IMR-90 (cell line): ENCODE results near the gene PLCH2. TPM values are rescaled to one million over a fixed set of nuclear protein-coding genes. Genes with fewer than 3 reads are reported as not detected.

Source experiments
- ATAC-seq: fragments of 200-7000 bp; cut with Tn5 transposase; 2 replicates; pipeline ENCODE4 v1.9.1; 2020; ENCODE audit warnings: low read depth, mild to moderate bottlenecking, moderate library complexity
- BruUV-seq: library from RNA; stranded (reverse); fragments of 400-500 nt; replicated peaks from 2 replicates; lab custom pipeline; 2021; lab: Mats Ljungman, UMichigan
- CTCF ChIA-PET: fragments of 300-600 bp; formaldehyde crosslinking; extraction: SDS; loops from one replicate; lab custom pipeline; 2021; ENCODE audit warnings: antibody characterized with exemption; lab: Yijun Ruan, JAX
- POLR2A ChIA-PET: fragments of 300-600 bp; sonication (Branson Sonifier 250); formaldehyde crosslinking; loops from one replicate; lab custom pipeline; 2022; ENCODE audit warnings: antibody characterized with exemption; ENCODE audit not compliant: unreplicated experiment; lab: Charles Lee
- DNase-seq: peaks from one replicate; pipeline ENCODE4 v3.0.0; 2013
- H2AFZ ChIP-seq: replicated peaks from 2 replicates; pipeline ENCODE3; 2013; ENCODE audit warnings: low read length, mild to moderate bottlenecking; ENCODE audit not compliant: poor library complexity
- H2AK5ac ChIP-seq: 2 replicates; pipeline ENCODE4 v1.6.1; 2013; ENCODE audit warnings: low read depth, low read length, inconsistent platforms
- H2AK9ac ChIP-seq: replicated peaks from 2 replicates; pipeline ENCODE3; 2013; ENCODE audit warnings: mild to moderate bottlenecking, low read depth, low read length, moderate library complexity; ENCODE audit not compliant: poor library complexity
- H2BK120ac ChIP-seq: 2 replicates; pipeline ENCODE4 v1.6.1; 2013; ENCODE audit warnings: low read depth, low read length, inconsistent platforms
- H2BK15ac ChIP-seq: 3 replicates; pipeline ENCODE4 v1.6.1; 2013; ENCODE audit warnings: low read depth, low read length, inconsistent platforms
- H2BK20ac ChIP-seq: 2 replicates; pipeline ENCODE4 v1.6.1; 2013; ENCODE audit warnings: low read depth, mild to moderate bottlenecking, inconsistent platforms, low read length, moderate library complexity
- H2BK5ac ChIP-seq: 2 replicates; pipeline ENCODE4 v1.6.1; 2013; ENCODE audit warnings: mild to moderate bottlenecking, low read depth, low read length, inconsistent platforms; ENCODE audit not compliant: poor library complexity, severe bottlenecking
- H3K14ac ChIP-seq: replicated peaks from 2 replicates; pipeline ENCODE4 v1.6.1; 2013; ENCODE audit warnings: low read depth, low read length, inconsistent platforms
- H3K18ac ChIP-seq: 2 replicates; pipeline ENCODE4 v1.6.1; 2013; ENCODE audit warnings: low read depth, low read length, control low read depth
- H3K23ac ChIP-seq: 2 replicates; pipeline ENCODE4 v1.6.1; 2013; ENCODE audit warnings: low read depth, low read length, inconsistent platforms
- H3K27ac ChIP-seq: 2 replicates; pipeline ENCODE4 v1.5.1; 2013; ENCODE audit warnings: mild to moderate bottlenecking, control low read depth, low read length; ENCODE audit not compliant: insufficient read depth
- H3K27me3 ChIP-seq: 2 replicates; pipeline ENCODE4 v1.6.1; 2013; ENCODE audit warnings: low read length; ENCODE audit not compliant: control insufficient read depth, insufficient read depth
- H3K36me3 ChIP-seq: 2 replicates; pipeline ENCODE4 v1.6.1; 2013; ENCODE audit warnings: low read length, mixed read lengths; ENCODE audit not compliant: control insufficient read depth, insufficient read depth
- H3K4ac ChIP-seq: 2 replicates; pipeline ENCODE4 v1.6.1; 2013; ENCODE audit warnings: low read depth, low read length, inconsistent platforms
- H3K4me1 ChIP-seq: 2 replicates; pipeline ENCODE4 v1.6.1; 2013; ENCODE audit warnings: low read length, mixed read lengths; ENCODE audit not compliant: control insufficient read depth, insufficient read depth
- H3K4me2 ChIP-seq: 2 replicates; pipeline ENCODE4 v1.6.1; 2013; ENCODE audit warnings: low read depth, mild to moderate bottlenecking, control low read depth, low read length, moderate library complexity
- H3K4me3 ChIP-seq: 2 replicates; pipeline ENCODE4 v1.5.1; 2013; ENCODE audit warnings: low read depth, mild to moderate bottlenecking, control low read depth, low read length, moderate library complexity; ENCODE audit not compliant: insufficient read depth
- H3K56ac ChIP-seq: 2 replicates; pipeline ENCODE4 v1.6.1; 2013; ENCODE audit warnings: low read length, inconsistent platforms; ENCODE audit not compliant: insufficient read depth; ENCODE audit errors: extremely low read depth
- H3K79me1 ChIP-seq, 2 experiments: 2 replicates each; pipeline ENCODE4 v1.6.1; 2013; ENCODE audit warnings: low read length in 2 of 2, inconsistent platforms in 1 of 2, low read depth in 1 of 2
- H3K9ac ChIP-seq: 2 replicates; pipeline ENCODE4 v1.6.1; 2013; ENCODE audit warnings: low read depth, low read length, control low read depth
- H3K9me1 ChIP-seq: 2 replicates; pipeline ENCODE4 v1.6.1; 2013; ENCODE audit warnings: low read length, inconsistent platforms; ENCODE audit not compliant: insufficient read depth
- H3K9me3 ChIP-seq: 2 replicates; pipeline ENCODE4 v1.6.1; 2013; ENCODE audit warnings: low read length; ENCODE audit not compliant: control insufficient read depth, insufficient read depth
- H4K20me1 ChIP-seq: 2 replicates; pipeline ENCODE4 v1.6.1; 2013; ENCODE audit warnings: low read length, inconsistent platforms; ENCODE audit not compliant: insufficient read depth
- H4K5ac ChIP-seq: 2 replicates; pipeline ENCODE4 v1.6.1; 2013; ENCODE audit warnings: mild to moderate bottlenecking, low read depth, low read length, control low read depth
- H4K8ac ChIP-seq, 2 experiments: 2 replicates each; pipeline ENCODE4 v1.6.1; 2013; ENCODE audit warnings: low read depth in 2 of 2, low read length in 2 of 2, control low read depth in 1 of 2, inconsistent platforms in 1 of 2
- H4K91ac ChIP-seq: 2 replicates; pipeline ENCODE4 v1.6.1; 2013; ENCODE audit warnings: low read depth, low read length, inconsistent platforms; ENCODE audit not compliant: insufficient read depth
- BHLHE40 ChIP-seq: fragments of 150-350 bp; IDR thresholded peaks from 2 replicates; pipeline ENCODE4 v1.6.1; 2016; ENCODE audit warnings: mild to moderate bottlenecking, low read depth, low read length
- CEBPB ChIP-seq: IDR thresholded peaks from 2 replicates; pipeline ENCODE4 v1.6.1; 2012; ENCODE audit warnings: low read depth, low read length, improper control_type of control experiment
- NFE2L2 ChIP-seq: fragments of 150-350 bp; IDR thresholded peaks from 2 replicates; pipeline ENCODE4 v1.6.1; 2016; ENCODE audit warnings: low read depth, mild to moderate bottlenecking, low read length
- POLR2A ChIP-seq: IDR thresholded peaks from 2 replicates; pipeline ENCODE4 v1.6.1; 2012; ENCODE audit warnings: mild to moderate bottlenecking, low read depth, low read length
- RAD21 ChIP-seq: IDR thresholded peaks from 2 replicates; pipeline ENCODE4 v1.6.1; 2012; ENCODE audit warnings: low read length, improper control_type of control experiment
- RCOR1 ChIP-seq: IDR thresholded peaks from 2 replicates; pipeline ENCODE4 v1.6.1; 2012; ENCODE audit warnings: mild to moderate bottlenecking, low read length, improper control_type of control experiment; ENCODE audit not compliant: insufficient replicate concordance
- SMC3 ChIP-seq: fragments of 150-350 bp; IDR thresholded peaks from 2 replicates; pipeline ENCODE4 v1.6.1; 2016; ENCODE audit warnings: low read depth, mild to moderate bottlenecking, antibody characterized with exemption, low read length, moderate library complexity
- WGBS, 2 experiments: methylation state at CpG; one replicate each; pipeline versions ENCODE4 v1.1.5 to v1.1.7; 2013; ENCODE audit warnings: missing lambda C conversion rate in 2 of 2; ENCODE audit not compliant: insufficient read length in 1 of 2; ENCODE audit errors: extremely low coverage in 2 of 2; 5-methylcytosine and 5-hydroxymethylcytosine counted together
- dilution Hi-C: fragments of 300-500 bp; cut with HindIII; formaldehyde crosslinking; loops from one replicate; pipeline ENCODE4 v1.14.3; 2018; ENCODE audit warnings: low sequenced_read_pairs; ENCODE audit not compliant: unreplicated experiment
- in situ Hi-C: fragments of 300-500 bp; cut with MboI; formaldehyde crosslinking; loops from 3 replicates; pipeline ENCODE4 v1.14.3; 2019; ENCODE audit warnings: low sequenced_read_pairs, inconsistent platforms, mixed read lengths
- intact Hi-C: fragments of 100-400 bp; cut with micrococcal nuclease; formaldehyde crosslinking; loops from 2 replicates; pipeline ENCODE4 v1.10.0; 2022
- polyA plus RNA-seq, 3 experiments: library from polyadenylated mRNA; depleted of rRNA; stranded (reverse); fragments of >200 nt; gene quantifications; 2 replicates each; pipeline ENCODE4 v1.2.3, GENCODE V29; 2012; ENCODE audit warnings: low replicate concordance in 1 of 3
- total RNA-seq: library from RNA; depleted of rRNA; stranded (reverse); fragments of >200 nt; gene quantifications from 2 replicates; pipeline ENCODE4 v1.2.3, GENCODE V29; 2012
- TF ChIP-seq, protein P1 (sequence below): fragments of 150-350 bp; IDR thresholded peaks from 2 replicates; pipeline ENCODE4 v1.6.1; 2017; ENCODE audit warnings: mild to moderate bottlenecking, antibody characterized with exemption, low read length, low read depth
- TF ChIP-seq, protein P2 (sequence below): fragments of 150-350 bp; IDR thresholded peaks from 2 replicates; pipeline ENCODE4 v1.6.1; 2016; ENCODE audit warnings: low read depth, mild to moderate bottlenecking, low read length, moderate library complexity, borderline replicate concordance

The PLCH2 gene
- total and polyA plus RNA-seq, 2 of the 4 experiments (the other 2 are of a cell fraction), result 0.18 to 1.9 TPM

DNA sequence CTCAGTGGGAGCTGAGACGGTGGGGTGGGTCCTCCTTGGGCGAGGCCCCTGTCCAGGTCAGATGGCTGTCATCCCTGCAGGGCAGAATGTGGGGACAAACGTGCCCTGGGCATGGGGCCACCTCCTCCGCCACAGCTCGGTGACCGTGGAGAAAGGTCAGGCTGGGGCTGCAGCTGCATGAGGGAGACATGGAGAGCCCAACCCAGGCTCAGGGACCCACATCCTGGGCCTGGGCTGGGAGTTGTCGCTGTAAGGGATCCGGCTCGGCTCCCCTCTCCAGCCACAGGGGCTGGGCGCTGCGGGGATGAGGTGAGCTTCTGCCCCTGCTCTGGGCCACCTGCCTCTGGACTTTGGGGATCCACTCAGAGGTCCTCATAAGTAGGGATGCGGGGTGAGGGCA lies 518 bp upstream of the PLCH2 start:
- Histone ChIP-seq H3K23ac (no peak overlapping the region), H3K4me1 (no peaks in the 10 kb centered on the region), H2AK5ac (no peak overlapping the region; the same call in 1 of the 2 replicates), H2BK120ac (no peak overlapping the region), H4K91ac (no peak overlapping the region), H3K4ac (no peak overlapping the region), H3K56ac (no peak overlapping the region), H3K79me1 (no peaks in the 10 kb centered on the region), H2BK15ac (no peak overlapping the region), H3K9ac (no peak overlapping the region), H3K18ac (no peak overlapping the region), H4K8ac (no peak overlapping the region), H2AK9ac (no peak overlapping the region), H3K36me3 (no peaks in the 10 kb centered on the region), H2BK20ac (no peak overlapping the region), H3K14ac (no peak overlapping the region), H2AFZ (no peak overlapping the region), H4K20me1 (no peaks in the 10 kb centered on the region), H3K4me3 (no peak overlapping the region), H3K27me3 (peaks cover 31% of the 10 kb centered on the region), H4K5ac (no peak overlapping the region), H3K9me1 (no peaks in the 10 kb centered on the region), H3K4me2 (no peak overlapping the region), H3K27ac (no peak overlapping the region), H3K9me3 (no peaks in the 10 kb centered on the region), H2BK5ac (no peak overlapping the region)
- no peak for ATAC-seq
- intact Hi-C loops, result no loop called here
- in situ Hi-C loops, result no loop called here
- BruUV-seq, result no TSS peak
- TF ChIP-seq BHLHE40 (no peak), CEBPB (no peak), RAD21 (no peak), NFE2L2 (no peak), RCOR1 (no peak), SMC3 (no peak), POLR2A (no peak)
- TF ChIP-seq, protein P1, sequence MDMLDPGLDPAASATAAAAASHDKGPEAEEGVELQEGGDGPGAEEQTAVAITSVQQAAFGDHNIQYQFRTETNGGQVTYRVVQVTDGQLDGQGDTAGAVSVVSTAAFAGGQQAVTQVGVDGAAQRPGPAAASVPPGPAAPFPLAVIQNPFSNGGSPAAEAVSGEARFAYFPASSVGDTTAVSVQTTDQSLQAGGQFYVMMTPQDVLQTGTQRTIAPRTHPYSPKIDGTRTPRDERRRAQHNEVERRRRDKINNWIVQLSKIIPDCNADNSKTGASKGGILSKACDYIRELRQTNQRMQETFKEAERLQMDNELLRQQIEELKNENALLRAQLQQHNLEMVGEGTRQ, result no peak
- TF ChIP-seq, protein P2, sequence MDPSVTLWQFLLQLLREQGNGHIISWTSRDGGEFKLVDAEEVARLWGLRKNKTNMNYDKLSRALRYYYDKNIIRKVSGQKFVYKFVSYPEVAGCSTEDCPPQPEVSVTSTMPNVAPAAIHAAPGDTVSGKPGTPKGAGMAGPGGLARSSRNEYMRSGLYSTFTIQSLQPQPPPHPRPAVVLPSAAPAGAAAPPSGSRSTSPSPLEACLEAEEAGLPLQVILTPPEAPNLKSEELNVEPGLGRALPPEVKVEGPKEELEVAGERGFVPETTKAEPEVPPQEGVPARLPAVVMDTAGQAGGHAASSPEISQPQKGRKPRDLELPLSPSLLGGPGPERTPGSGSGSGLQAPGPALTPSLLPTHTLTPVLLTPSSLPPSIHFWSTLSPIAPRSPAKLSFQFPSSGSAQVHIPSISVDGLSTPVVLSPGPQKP, result no peak
- POLR2A ChIA-PET, result no interaction called here
- DNase-seq, result no peak
- dilution Hi-C loops, result no loop called here
- CTCF ChIA-PET, result no interaction called here
- 75% methylated on average over 7 of the region's 12 CpGs; no CpG with 5 or more reads in 1 of the 2 experiments for WGBS, 2 experiments
